Measurements from ENCODE around the gene CARF. TPM values are rescaled to one million over a fixed set of nuclear protein-coding genes. Genes with fewer than 3 reads are reported as not detected.

Gene CARF
- total RNA-seq, 1 experiment from 2014 or later, result 4.2 TPM

GRCh38 chr2:202918860-202919259 lies 6.8 kb downstream of the CARF start:
- H3K4me1 Mint-ChIP-seq, result no peaks in the 10 kb centered on the region
- no peak overlapping the region for H3K4me3 Mint-ChIP-seq
- H3K36me3 Mint-ChIP-seq (ENCODE audit: insufficient read depth in 1 of 3, low read depth in 3 of 3), result peaks cover 4 to 12% (median 7%) of the 10 kb centered on the region in 3 experiments

More at GRCh38 chr2:202918860-202919259, 6.8 kb downstream of the CARF start:
- H3K9ac ChIP-seq (ENCODE audit: extremely low read depth, insufficient read length, low read length), result no peak overlapping the region
- no peaks in the 10 kb centered on the region for H4K20me1 ChIP-seq (ENCODE audit: control insufficient read depth, insufficient read depth, insufficient read length)
- H3K79me1 ChIP-seq (ENCODE audit: insufficient read depth, low read depth, low read length, poor library complexity, severe bottlenecking), result no peaks in the 10 kb centered on the region
- H2AK5ac ChIP-seq (ENCODE audit: insufficient read length, low read length), result no peak overlapping the region
- no peaks in the 10 kb centered on the region for H3K23me2 ChIP-seq (ENCODE audit: insufficient read length, low read depth, low read length, poor library complexity, severe bottlenecking)
- no peak for TF ChIP-seq CTCF (conservative IDR thresholded peaks at IDR 0.05)
- H2BK12ac ChIP-seq (ENCODE audit: insufficient read length, low read depth, low read length), result no peak overlapping the region
- no peak overlapping the region for H3K4me2 ChIP-seq (ENCODE audit: insufficient read depth, insufficient read length, low read length)
- H2BK5ac ChIP-seq (ENCODE audit: insufficient read length, low read length), result no peak overlapping the region
- no peak overlapping the region for H2AFZ ChIP-seq (ENCODE audit: low read length)
- H4K5ac ChIP-seq (ENCODE audit: insufficient read length, low read depth, low read length), result no peak overlapping the region
- no peaks in the 10 kb centered on the region for H3K79me2 ChIP-seq (ENCODE audit: insufficient read depth, low read length)
- no peak overlapping the region for H2BK20ac ChIP-seq (ENCODE audit: low read depth, low read length, poor library complexity, severe bottlenecking)
- no peaks in the 10 kb centered on the region for H3K27me3 Mint-ChIP-seq (ENCODE audit: low read depth)
- H2BK120ac ChIP-seq (ENCODE audit: low read depth, low read length, poor library complexity, severe bottlenecking), result no peak overlapping the region
- H3K56ac ChIP-seq (ENCODE audit: insufficient read length, low read depth, low read length), result no peak overlapping the region
- no peak overlapping the region for H3K4ac ChIP-seq (ENCODE audit: low read depth, low read length)
- peaks cover 0 to 4% of the 10 kb centered on the region in 2 experiments; a peak in 1 of 5 replicates for H3K9me3 Mint-ChIP-seq
- no peak overlapping the region for H3K27ac ChIP-seq (ENCODE audit: insufficient read length, low read depth, low read length)
- no peak overlapping the region for H4K91ac ChIP-seq (ENCODE audit: insufficient read length, low read depth, low read length)
- H3K23ac ChIP-seq (ENCODE audit: insufficient read length, low read depth, low read length), result no peak overlapping the region
- WGBS (ENCODE audit: extremely low coverage, insufficient read length, low lambda C conversion rate), result no CpG with 5 or more reads among the region's 1 CpG
- DNase-seq, result no peak
- no peaks in the 10 kb centered on the region for H3K4me1 ChIP-seq (ENCODE audit: insufficient read depth, low read length)
- H3K27ac Mint-ChIP-seq, result no peak overlapping the region
- no peaks in the 10 kb centered on the region for H3K27me3 ChIP-seq (ENCODE audit: insufficient read depth, low read length)
- H4K8ac ChIP-seq (replicated peaks; ENCODE audit: insufficient read length, low read depth, low read length), result no peak overlapping the region
- H2BK15ac ChIP-seq (ENCODE audit: low read depth, low read length), result no peak overlapping the region
- no peak overlapping the region for H3K18ac ChIP-seq (ENCODE audit: insufficient read length, low read depth, low read length)
- H3K9me3 ChIP-seq (ENCODE audit: control insufficient read depth, low read depth, low read length), result no peaks in the 10 kb centered on the region
- no peak overlapping the region for H3K14ac ChIP-seq (ENCODE audit: insufficient read depth, low read length)
- H3T11ph ChIP-seq (ENCODE audit: low read length), result no peak overlapping the region
